ENCODE results near the gene ZFC3H1. TPM values are rescaled to one million over a fixed set of nuclear protein-coding genes. Genes with fewer than 3 reads are reported as not detected.

The ZFC3H1 gene
- total and polyA plus RNA-seq, 7 experiments from 2014 or later = 26.3 to 147 (median 122) TPM

- Histone ChIP-seq H3K27ac (ENCODE audit: low read depth, low read length) (no peak overlapping the region), H3K27me3 (ENCODE audit: control insufficient read depth in 2 of 2, insufficient read depth in 2 of 2, low read length in 2 of 2) (no peaks in the 10 kb centered on the region), H3K4me3 (ENCODE audit: low read length) (no peak overlapping the region), H3K36me3 (ENCODE audit: control insufficient read depth in 2 of 3, insufficient read depth in 3 of 3, low read length in 3 of 3) (peaks cover 0 to 35% (median 34%) of the 10 kb centered on the region in 3 experiments), H3K4me1 (ENCODE audit: control insufficient read depth in 2 of 2, insufficient read depth in 2 of 2, low read length in 2 of 2) (peaks cover 11 to 21% of the 10 kb centered on the region in 2 donors), H3K9me3 (ENCODE audit: control insufficient read depth in 2 of 3, low read length in 3 of 3) (no peaks in the 10 kb centered on the region)
- Mint-ChIP-seq H3K27me3 (no peaks in the 10 kb centered on the region), H3K27ac (peak overlapping the region in 2 of 9 donors; percentile 59 to 75), H3K4me1 (peaks cover 19 to 47% (median 30%) of the 10 kb centered on the region in 7 donors), H3K36me3 (peaks cover 0 to 20% (median 12%) of the 10 kb centered on the region in 5 donors), H3K9me3 (no peaks in the 10 kb centered on the region), H3K4me3 (peak overlapping the region in 3 of 10 donors; percentile 11 to 32 (median 16))
- POLR2A ChIA-PET = no interaction called here
- no peak for DNase-seq
- intact Hi-C loops (cut with micrococcal nuclease) = loop anchor here (5.0 kb wide), 1 partner anchor 37 kb away; no protein-coding TSS in a partner anchor
- ATAC-seq = no peak
- CTCF ChIA-PET = no interaction called here
Measured at GRCh38 chr12:71649401-71649800, 14.2 kb downstream of the ZFC3H1 start.

- Mint-ChIP-seq H3K27ac (peak overlapping the region in 6 of 9 donors; percentile 6 to 72 (median 48)), H3K36me3 (peaks cover 8 to 27% (median 18%) of the 10 kb centered on the region in 5 donors), H3K27me3 (no peaks in the 10 kb centered on the region), H3K9me3 (no peaks in the 10 kb centered on the region), H3K4me1 (peaks cover 22 to 50% (median 36%) of the 10 kb centered on the region in 7 donors), H3K4me3 (peak overlapping the region in 1 of 10 donors; percentile 14)
- H3K4me3 ChIP-seq (ENCODE audit: low read length) = no peak overlapping the region
- intact Hi-C loops (cut with micrococcal nuclease) = loop anchor here (5.0 kb wide), 1 partner anchor 36 kb away; no protein-coding TSS in a partner anchor
- DNase-seq (no peak), ATAC-seq (no peak)
- POLR2A ChIA-PET = no interaction called here
- no peaks in the 10 kb centered on the region for H3K9me3 ChIP-seq (ENCODE audit: control insufficient read depth in 2 of 3, low read length in 3 of 3)
- no peak overlapping the region for H3K27ac ChIP-seq (ENCODE audit: low read depth, low read length)
- peaks cover 6 to 21% of the 10 kb centered on the region in 2 donors for H3K4me1 ChIP-seq (ENCODE audit: control insufficient read depth in 2 of 2, insufficient read depth in 2 of 2, low read length in 2 of 2)
- CTCF ChIA-PET = interaction anchor here (1.1 kb wide), 1 partner anchor 12 kb away, joined by 4 read pairs; no protein-coding TSS in a partner anchor
- H3K36me3 ChIP-seq (ENCODE audit: control insufficient read depth in 2 of 3, insufficient read depth in 3 of 3, low read length in 3 of 3) = peaks cover 5 to 41% (median 32%) of the 10 kb centered on the region in 3 experiments
- no peaks in the 10 kb centered on the region for H3K27me3 ChIP-seq (ENCODE audit: control insufficient read depth in 2 of 2, insufficient read depth in 2 of 2, low read length in 2 of 2)
Measured at GRCh38 chr12:71648537-71648936, 15.1 kb downstream of the ZFC3H1 start.

DNA sequence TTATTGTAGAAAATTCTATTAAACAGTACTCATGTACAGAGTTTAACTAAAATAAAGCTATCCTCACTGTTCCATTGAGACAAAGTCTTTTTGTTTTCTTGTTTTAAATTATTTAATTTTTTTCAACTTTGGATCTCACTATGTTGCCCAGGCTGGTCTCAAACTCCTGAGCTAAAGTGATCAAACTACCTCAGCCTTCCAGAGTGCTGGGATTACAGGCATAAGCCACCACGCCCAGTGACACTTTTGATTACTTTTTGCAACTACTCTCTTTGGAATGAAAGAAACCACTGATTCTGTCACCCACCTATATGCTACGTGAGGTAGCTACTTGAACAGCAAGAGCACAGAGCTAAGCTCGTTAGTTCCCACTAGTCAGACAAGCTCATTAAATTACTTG is 17.1 kb downstream of the ZFC3H1 start:
- CTCF ChIA-PET = interaction anchor here (0.5 to 2.5 kb wide), 4 partner anchors 8 to 16 kb away, joined by 3 to 11 read pairs (median 4); no protein-coding TSS in a partner anchor
- H3K4me3 ChIP-seq (ENCODE audit: low read length) = no peak overlapping the region
- Mint-ChIP-seq H3K36me3 (peaks cover 8 to 35% (median 24%) of the 10 kb centered on the region in 5 donors), H3K9me3 (no peaks in the 10 kb centered on the region), H3K27ac (peak overlapping the region in 5 of 9 donors; percentile 36 to 75 (median 62)), H3K4me1 (peaks cover 25 to 51% (median 39%) of the 10 kb centered on the region in 7 donors), H3K4me3 (no peak overlapping the region), H3K27me3 (no peaks in the 10 kb centered on the region)
- H3K36me3 ChIP-seq (ENCODE audit: control insufficient read depth in 2 of 3, insufficient read depth in 3 of 3, low read length in 3 of 3) = peaks cover 8 to 50% (median 35%) of the 10 kb centered on the region in 3 experiments
- H3K9me3 ChIP-seq (ENCODE audit: control insufficient read depth in 2 of 3, low read length in 3 of 3) = no peaks in the 10 kb centered on the region
- no peak overlapping the region for H3K27ac ChIP-seq (ENCODE audit: low read depth, low read length)
- peaks cover 3 to 18% of the 10 kb centered on the region in 2 donors for H3K4me1 ChIP-seq (ENCODE audit: control insufficient read depth in 2 of 2, insufficient read depth in 2 of 2, low read length in 2 of 2)
- DNase-seq (no peak), ATAC-seq (no peak)
- intact Hi-C loops (cut with micrococcal nuclease) = loop anchor here (2.0 to 5.0 kb wide), 2 partner anchors 16 to 34 kb away; no protein-coding TSS in a partner anchor
- no peaks in the 10 kb centered on the region for H3K27me3 ChIP-seq (ENCODE audit: control insufficient read depth in 2 of 2, insufficient read depth in 2 of 2, low read length in 2 of 2)
- POLR2A ChIA-PET = interaction anchor here (0.6 to 2.4 kb wide), 4 partner anchors 10 to 1910 kb away, joined by 3 to 9 read pairs (median 6); partner anchors contain the start of genes RAB21, THAP2 and ZFC3H1

DNA sequence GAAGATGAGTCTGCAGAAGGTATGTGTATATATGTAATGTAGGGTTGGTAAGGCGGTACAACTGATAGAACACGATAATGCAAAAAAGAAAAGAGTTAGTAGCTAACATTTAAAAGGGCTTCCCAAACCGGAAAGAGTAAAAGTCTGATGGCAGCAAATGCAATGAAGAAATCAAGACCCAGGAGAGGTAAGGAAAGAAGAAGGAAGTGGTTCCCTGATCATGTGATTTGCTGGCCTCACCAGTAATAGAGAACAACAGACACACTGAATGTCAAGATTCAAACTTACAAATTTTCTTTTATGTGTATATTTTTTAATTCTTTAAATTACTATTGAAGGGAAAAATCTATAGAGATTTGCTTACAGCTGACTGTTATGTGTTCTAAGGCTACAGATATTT is 18.4 kb downstream of the ZFC3H1 start:
- peak overlapping the region in 8 of 9 donors; percentile 0 to 84 (median 23) for H3K27ac Mint-ChIP-seq

GRCh38 chr12:71642264-71642663 is 21.4 kb downstream of the ZFC3H1 start:
- Histone ChIP-seq H3K4me1 (ENCODE audit: control insufficient read depth in 2 of 2, insufficient read depth in 2 of 2, low read length in 2 of 2) (peaks cover 0 to 4% of the 10 kb centered on the region in 2 donors), H3K9me3 (ENCODE audit: control insufficient read depth in 2 of 3, low read length in 3 of 3) (no peaks in the 10 kb centered on the region), H3K36me3 (ENCODE audit: control insufficient read depth in 2 of 3, insufficient read depth in 3 of 3, low read length in 3 of 3) (peaks cover 13 to 49% (median 49%) of the 10 kb centered on the region in 3 experiments), H3K27me3 (ENCODE audit: control insufficient read depth in 2 of 2, insufficient read depth in 2 of 2, low read length in 2 of 2) (no peaks in the 10 kb centered on the region), H3K27ac (ENCODE audit: low read depth, low read length) (no peak overlapping the region), H3K4me3 (ENCODE audit: low read length) (no peak overlapping the region)
- Mint-ChIP-seq H3K4me1 (peaks cover 21 to 35% (median 29%) of the 10 kb centered on the region in 7 donors), H3K27me3 (no peaks in the 10 kb centered on the region), H3K4me3 (no peak overlapping the region), H3K27ac (peak overlapping the region in 6 of 9 donors; percentile 21 to 73 (median 44)), H3K36me3 (peaks cover 13 to 29% (median 22%) of the 10 kb centered on the region in 5 donors), H3K9me3 (no peaks in the 10 kb centered on the region)
- DNase-seq (no peak), ATAC-seq (no peak)
- ChIA-PET POLR2A (no interaction called here), CTCF (interaction anchor here (0.8 to 1.2 kb wide), 2 partner anchors 12 to 105 kb away, joined by 4 to 5 read pairs; no protein-coding TSS in a partner anchor)
- intact Hi-C loops (cut with micrococcal nuclease) = no loop called here

More for the DNA sequence above, 18.4 kb downstream of the ZFC3H1 start:
- peak overlapping the region in 1 of 10 donors; percentile 33 for H3K4me3 Mint-ChIP-seq
- no peaks in the 10 kb centered on the region for H3K9me3 Mint-ChIP-seq
- ATAC-seq (peak; percentile 41), DNase-seq (no peak)
- intact Hi-C loops (cut with micrococcal nuclease) = loop anchor here (1.0 to 5.0 kb wide), 2 partner anchors 8 to 33 kb away; no protein-coding TSS in a partner anchor
- ChIA-PET POLR2A (interaction anchor here (0.7 to 2.4 kb wide), 3 partner anchors 19 to 130 kb away, joined by 3 to 9 read pairs (median 7); partner anchors contain the start of genes RAB21, THAP2 and ZFC3H1), CTCF (interaction anchor here (0.7 to 2.5 kb wide), 2 partner anchors 9 to 152 kb away, joined by 3 to 11 read pairs; no protein-coding TSS in a partner anchor)
- H3K27me3 Mint-ChIP-seq = no peaks in the 10 kb centered on the region
- Histone ChIP-seq H3K36me3 (ENCODE audit: control insufficient read depth in 2 of 3, insufficient read depth in 3 of 3, low read length in 3 of 3) (peaks cover 11 to 52% (median 42%) of the 10 kb centered on the region in 3 experiments), H3K27me3 (ENCODE audit: control insufficient read depth in 2 of 2, insufficient read depth in 2 of 2, low read length in 2 of 2) (no peaks in the 10 kb centered on the region), H3K4me1 (ENCODE audit: control insufficient read depth in 2 of 2, insufficient read depth in 2 of 2, low read length in 2 of 2) (peaks cover 0 to 15% of the 10 kb centered on the region in 2 donors), H3K27ac (ENCODE audit: low read depth, low read length) (no peak overlapping the region), H3K4me3 (ENCODE audit: low read length) (no peak overlapping the region), H3K9me3 (ENCODE audit: control insufficient read depth in 2 of 3, low read length in 3 of 3) (no peaks in the 10 kb centered on the region)
- peaks cover 8 to 33% (median 28%) of the 10 kb centered on the region in 5 donors for H3K36me3 Mint-ChIP-seq
- peaks cover 25 to 51% (median 39%) of the 10 kb centered on the region in 7 donors for H3K4me1 Mint-ChIP-seq

DNA sequence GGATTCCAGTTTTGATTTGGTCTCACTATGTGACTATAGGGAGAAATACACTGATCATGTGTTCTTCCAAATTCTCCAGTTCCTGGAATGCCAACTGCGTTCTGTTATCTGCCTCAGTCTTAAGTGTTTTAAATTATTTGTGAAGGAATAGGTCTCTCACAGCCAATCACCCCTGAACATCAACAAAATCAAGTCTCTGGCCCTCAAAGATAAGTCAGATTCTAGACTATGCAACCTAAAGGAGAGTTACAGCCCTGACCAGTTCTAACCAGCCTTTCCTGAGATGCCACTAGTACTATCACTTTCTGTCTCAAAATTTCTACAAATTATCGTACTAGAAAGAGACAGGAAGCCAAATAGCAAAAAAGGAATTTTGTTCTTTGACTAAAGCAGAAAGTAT is 22.3 kb downstream of the ZFC3H1 start:
- intact Hi-C loops (cut with micrococcal nuclease) = no loop called here
- DNase-seq (no peak), ATAC-seq (no peak)
- Histone ChIP-seq H3K27me3 (ENCODE audit: control insufficient read depth in 2 of 2, insufficient read depth in 2 of 2, low read length in 2 of 2) (no peaks in the 10 kb centered on the region), H3K4me1 (ENCODE audit: control insufficient read depth in 2 of 2, insufficient read depth in 2 of 2, low read length in 2 of 2) (peaks cover 0 to 4% of the 10 kb centered on the region in 2 donors), H3K4me3 (ENCODE audit: low read length) (no peak overlapping the region), H3K36me3 (ENCODE audit: control insufficient read depth in 2 of 3, insufficient read depth in 3 of 3, low read length in 3 of 3) (peaks cover 13 to 43% (median 42%) of the 10 kb centered on the region in 3 experiments), H3K27ac (ENCODE audit: low read depth, low read length) (no peak overlapping the region), H3K9me3 (ENCODE audit: control insufficient read depth in 2 of 3, low read length in 3 of 3) (no peaks in the 10 kb centered on the region)
- Mint-ChIP-seq H3K9me3 (no peaks in the 10 kb centered on the region), H3K4me1 (peaks cover 17 to 35% (median 26%) of the 10 kb centered on the region in 7 donors), H3K36me3 (peaks cover 13 to 30% (median 26%) of the 10 kb centered on the region in 5 donors), H3K27ac (peak overlapping the region in 7 of 9 donors; percentile 8 to 73 (median 29)), H3K27me3 (no peaks in the 10 kb centered on the region), H3K4me3 (no peak overlapping the region)
- ChIA-PET POLR2A (no interaction called here), CTCF (no interaction called here)

Data from naive thymus-derived CD4-positive, alpha-beta T cell (primary cell).